IMR-90 (cell line): Measurements from ENCODE around the gene FAM81A. TPM values are rescaled to one million over a fixed set of nuclear protein-coding genes. Genes with fewer than 3 reads are reported as not detected.

Source experiments
- ATAC-seq: fragments of 200-7000 bp; cut with Tn5 transposase; 2 replicates; pipeline ENCODE4 v1.9.1; 2020; ENCODE audit warnings: low read depth, mild to moderate bottlenecking, moderate library complexity
- BruUV-seq: library from RNA; stranded (reverse); fragments of 400-500 nt; replicated peaks from 2 replicates; lab custom pipeline; 2021; lab: Mats Ljungman, UMichigan
- CTCF ChIA-PET: fragments of 300-600 bp; formaldehyde crosslinking; extraction: SDS; loops from one replicate; lab custom pipeline; 2021; ENCODE audit warnings: antibody characterized with exemption; lab: Yijun Ruan, JAX
- POLR2A ChIA-PET: fragments of 300-600 bp; sonication (Branson Sonifier 250); formaldehyde crosslinking; loops from one replicate; lab custom pipeline; 2022; ENCODE audit warnings: antibody characterized with exemption; ENCODE audit not compliant: unreplicated experiment; lab: Charles Lee
- DNase-seq: peaks from one replicate; pipeline ENCODE4 v3.0.0; 2013
- H2AFZ ChIP-seq: replicated peaks from 2 replicates; pipeline ENCODE3; 2013; ENCODE audit warnings: low read length, mild to moderate bottlenecking; ENCODE audit not compliant: poor library complexity
- H2AK5ac ChIP-seq: 2 replicates; pipeline ENCODE4 v1.6.1; 2013; ENCODE audit warnings: low read depth, low read length, inconsistent platforms
- H2AK9ac ChIP-seq: replicated peaks from 2 replicates; pipeline ENCODE3; 2013; ENCODE audit warnings: mild to moderate bottlenecking, low read depth, low read length, moderate library complexity; ENCODE audit not compliant: poor library complexity
- H2BK120ac ChIP-seq: 2 replicates; pipeline ENCODE4 v1.6.1; 2013; ENCODE audit warnings: low read depth, low read length, inconsistent platforms
- H2BK15ac ChIP-seq: 3 replicates; pipeline ENCODE4 v1.6.1; 2013; ENCODE audit warnings: low read depth, low read length, inconsistent platforms
- H2BK20ac ChIP-seq: 2 replicates; pipeline ENCODE4 v1.6.1; 2013; ENCODE audit warnings: low read depth, mild to moderate bottlenecking, inconsistent platforms, low read length, moderate library complexity
- H2BK5ac ChIP-seq: 2 replicates; pipeline ENCODE4 v1.6.1; 2013; ENCODE audit warnings: mild to moderate bottlenecking, low read depth, low read length, inconsistent platforms; ENCODE audit not compliant: poor library complexity, severe bottlenecking
- H3K14ac ChIP-seq: replicated peaks from 2 replicates; pipeline ENCODE4 v1.6.1; 2013; ENCODE audit warnings: low read depth, low read length, inconsistent platforms
- H3K18ac ChIP-seq: 2 replicates; pipeline ENCODE4 v1.6.1; 2013; ENCODE audit warnings: low read depth, low read length, control low read depth
- H3K23ac ChIP-seq: 2 replicates; pipeline ENCODE4 v1.6.1; 2013; ENCODE audit warnings: low read depth, low read length, inconsistent platforms
- H3K27ac ChIP-seq: 2 replicates; pipeline ENCODE4 v1.5.1; 2013; ENCODE audit warnings: mild to moderate bottlenecking, control low read depth, low read length; ENCODE audit not compliant: insufficient read depth
- H3K27me3 ChIP-seq: 2 replicates; pipeline ENCODE4 v1.6.1; 2013; ENCODE audit warnings: low read length; ENCODE audit not compliant: control insufficient read depth, insufficient read depth
- H3K36me3 ChIP-seq: 2 replicates; pipeline ENCODE4 v1.6.1; 2013; ENCODE audit warnings: low read length, mixed read lengths; ENCODE audit not compliant: control insufficient read depth, insufficient read depth
- H3K4ac ChIP-seq: 2 replicates; pipeline ENCODE4 v1.6.1; 2013; ENCODE audit warnings: low read depth, low read length, inconsistent platforms
- H3K4me1 ChIP-seq: 2 replicates; pipeline ENCODE4 v1.6.1; 2013; ENCODE audit warnings: low read length, mixed read lengths; ENCODE audit not compliant: control insufficient read depth, insufficient read depth
- H3K4me2 ChIP-seq: 2 replicates; pipeline ENCODE4 v1.6.1; 2013; ENCODE audit warnings: low read depth, mild to moderate bottlenecking, control low read depth, low read length, moderate library complexity
- H3K4me3 ChIP-seq: 2 replicates; pipeline ENCODE4 v1.5.1; 2013; ENCODE audit warnings: low read depth, mild to moderate bottlenecking, control low read depth, low read length, moderate library complexity; ENCODE audit not compliant: insufficient read depth
- H3K56ac ChIP-seq: 2 replicates; pipeline ENCODE4 v1.6.1; 2013; ENCODE audit warnings: low read length, inconsistent platforms; ENCODE audit not compliant: insufficient read depth; ENCODE audit errors: extremely low read depth
- H3K79me1 ChIP-seq, 2 experiments: 2 replicates each; pipeline ENCODE4 v1.6.1; 2013; ENCODE audit warnings: low read length in 2 of 2, inconsistent platforms in 1 of 2, low read depth in 1 of 2
- H3K9ac ChIP-seq: 2 replicates; pipeline ENCODE4 v1.6.1; 2013; ENCODE audit warnings: low read depth, low read length, control low read depth
- H3K9me1 ChIP-seq: 2 replicates; pipeline ENCODE4 v1.6.1; 2013; ENCODE audit warnings: low read length, inconsistent platforms; ENCODE audit not compliant: insufficient read depth
- H3K9me3 ChIP-seq: 2 replicates; pipeline ENCODE4 v1.6.1; 2013; ENCODE audit warnings: low read length; ENCODE audit not compliant: control insufficient read depth, insufficient read depth
- H4K20me1 ChIP-seq: 2 replicates; pipeline ENCODE4 v1.6.1; 2013; ENCODE audit warnings: low read length, inconsistent platforms; ENCODE audit not compliant: insufficient read depth
- H4K5ac ChIP-seq: 2 replicates; pipeline ENCODE4 v1.6.1; 2013; ENCODE audit warnings: mild to moderate bottlenecking, low read depth, low read length, control low read depth
- H4K8ac ChIP-seq, 2 experiments: 2 replicates each; pipeline ENCODE4 v1.6.1; 2013; ENCODE audit warnings: low read depth in 2 of 2, low read length in 2 of 2, control low read depth in 1 of 2, inconsistent platforms in 1 of 2
- H4K91ac ChIP-seq: 2 replicates; pipeline ENCODE4 v1.6.1; 2013; ENCODE audit warnings: low read depth, low read length, inconsistent platforms; ENCODE audit not compliant: insufficient read depth
- MXI1 ChIP-seq: IDR thresholded peaks from 2 replicates; pipeline ENCODE4 v1.6.1; 2012; ENCODE audit warnings: low read depth, mild to moderate bottlenecking, low read length, moderate library complexity, borderline replicate concordance
- RFX5 ChIP-seq: IDR thresholded peaks from 2 replicates; pipeline ENCODE4 v1.8.0; 2012; ENCODE audit warnings: low read depth, mild to moderate bottlenecking, low read length, moderate library complexity
- WGBS, 2 experiments: methylation state at CpG; one replicate each; pipeline versions ENCODE4 v1.1.5 to v1.1.7; 2013; ENCODE audit warnings: missing lambda C conversion rate in 2 of 2; ENCODE audit not compliant: insufficient read length in 1 of 2; ENCODE audit errors: extremely low coverage in 2 of 2; 5-methylcytosine and 5-hydroxymethylcytosine counted together
- dilution Hi-C: fragments of 300-500 bp; cut with HindIII; formaldehyde crosslinking; loops from one replicate; pipeline ENCODE4 v1.14.3; 2018; ENCODE audit warnings: low sequenced_read_pairs; ENCODE audit not compliant: unreplicated experiment
- in situ Hi-C: fragments of 300-500 bp; cut with MboI; formaldehyde crosslinking; loops from 3 replicates; pipeline ENCODE4 v1.14.3; 2019; ENCODE audit warnings: low sequenced_read_pairs, inconsistent platforms, mixed read lengths
- intact Hi-C: fragments of 100-400 bp; cut with micrococcal nuclease; formaldehyde crosslinking; loops from 2 replicates; pipeline ENCODE4 v1.10.0; 2022
- polyA plus RNA-seq, 3 experiments: library from polyadenylated mRNA; depleted of rRNA; stranded (reverse); fragments of >200 nt; gene quantifications; 2 replicates each; pipeline ENCODE4 v1.2.3, GENCODE V29; 2012; ENCODE audit warnings: low replicate concordance in 1 of 3
- total RNA-seq: library from RNA; depleted of rRNA; stranded (reverse); fragments of >200 nt; gene quantifications from 2 replicates; pipeline ENCODE4 v1.2.3, GENCODE V29; 2012

FAM81A gene
- total and polyA plus RNA-seq, 2 of the 4 experiments (the other 2 are of a cell fraction) = not detected

DNA sequence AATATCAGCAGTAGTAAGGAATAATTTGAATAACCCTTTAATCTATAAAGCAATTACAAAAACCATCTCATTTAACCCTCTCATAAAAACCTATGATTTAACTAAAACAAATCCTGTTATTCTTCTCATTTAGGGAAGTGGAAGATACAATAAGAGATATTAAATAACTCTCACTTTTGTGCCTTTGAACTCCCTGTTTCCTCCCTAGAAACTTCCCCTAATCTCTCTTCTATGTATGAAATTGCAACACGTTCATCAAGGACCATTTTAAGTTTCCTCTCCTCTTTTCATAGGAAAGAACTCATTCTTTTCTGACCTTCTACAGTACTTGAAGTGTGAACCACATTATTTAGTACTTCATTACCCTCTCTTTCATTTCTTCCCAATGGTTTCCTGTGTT is 18.8 kb upstream of the FAM81A start:
- dilution Hi-C loops (no loop called here), intact Hi-C loops (loop anchor here (5.0 kb wide), 1 partner anchor 33 kb away; no protein-coding TSS in a partner anchor), in situ Hi-C loops (no loop called here)
- Histone ChIP-seq H2AFZ (no peak overlapping the region), H3K9ac (no peak overlapping the region), H2AK9ac (no peak overlapping the region), H2BK5ac (no peak overlapping the region), H2BK20ac (no peak overlapping the region), H3K56ac (no peak overlapping the region), H2BK120ac (no peak overlapping the region), H2AK5ac (no peak overlapping the region), H3K9me1 (no peaks in the 10 kb centered on the region), H4K20me1 (no peaks in the 10 kb centered on the region), H3K4me2 (no peak overlapping the region), H3K4ac (no peak overlapping the region), H2BK15ac (no peak overlapping the region), H3K4me1 (no peaks in the 10 kb centered on the region), H4K91ac (no peak overlapping the region), H3K18ac (no peak overlapping the region), H3K27me3 (peaks cover 21% of the 10 kb centered on the region), H3K14ac (no peak overlapping the region), H3K9me3 (no peaks in the 10 kb centered on the region), H4K8ac (no peak overlapping the region), H3K79me1 (no peaks in the 10 kb centered on the region), H3K4me3 (no peak overlapping the region), H3K36me3 (no peaks in the 10 kb centered on the region), H3K27ac (no peak overlapping the region), H4K5ac (no peak overlapping the region), H3K23ac (no peak overlapping the region)
- CTCF ChIA-PET = no interaction called here
- TF ChIP-seq MXI1 (no peak), RFX5 (no peak)
- POLR2A ChIA-PET = no interaction called here
- no peak for DNase-seq
- 20% methylated on average over 1 of the region's 1 CpG; no CpG with 5 or more reads in 1 of the 2 experiments for WGBS, 2 experiments
- ATAC-seq = no peak
- no TSS peak for BruUV-seq
